Measurements from ENCODE around the gene RFC4. TPM values are rescaled to one million over a fixed set of nuclear protein-coding genes. Genes with fewer than 3 reads are reported as not detected.
A peak's percentile ranks its signal among the peaks of the same experiment; 100 is the strongest.
"Not testable (repeated sequence)": the region's sequence is repeated elsewhere in the genome, so short reads cannot be mapped to it uniquely, and the experiment has no call there.

The RFC4 gene
- total RNA-seq, 4 donors from 2014 or later: 5.4 to 14.2 (median 11.8) TPM

DNA sequence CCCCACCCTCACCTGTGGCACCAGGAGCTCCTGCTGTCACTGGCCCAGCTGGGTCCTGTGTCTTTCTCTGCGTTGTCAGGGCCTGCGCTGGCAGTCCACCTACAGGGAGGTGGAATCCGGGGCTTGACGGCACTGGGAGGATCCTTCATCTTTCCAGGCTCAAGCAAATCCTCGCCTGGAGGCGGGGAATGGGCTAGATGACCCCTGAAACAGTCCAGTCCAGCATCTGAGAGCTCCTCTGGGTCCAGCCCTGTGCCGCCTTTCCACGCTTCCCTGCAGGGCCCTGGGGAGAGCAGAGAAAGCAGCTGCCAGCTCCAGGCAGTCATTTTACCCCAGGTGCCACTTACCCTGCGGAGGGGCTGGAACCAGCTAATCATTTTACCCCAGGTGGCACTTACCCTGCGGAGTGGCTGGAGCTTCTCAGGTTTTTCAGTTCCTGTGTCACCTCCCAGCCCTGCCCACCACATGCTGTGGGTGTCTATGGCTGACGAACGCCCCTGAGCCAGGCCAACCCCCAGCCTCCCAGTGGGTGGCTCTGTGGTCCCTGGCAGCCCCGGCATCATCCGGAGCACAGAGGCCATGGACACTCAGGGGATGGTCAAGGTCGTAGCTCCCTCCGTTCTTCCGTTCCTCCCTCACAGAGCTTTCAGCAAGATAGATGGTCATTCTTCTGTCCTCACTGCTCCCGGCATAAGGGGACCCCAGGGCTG lies 18.3 kb upstream of the RFC4 start:
- H3K4me1 ChIP-seq: peaks cover 0 to 48% (median 14%) of the 10 kb centered on the region in 4 donors
- TF ChIP-seq EP300 (IDR thresholded peaks at IDR 0.05) (no peak), POLR2A (IDR thresholded peaks at IDR 0.05) (no peak)
- TF ChIP-seq, protein P1, sequence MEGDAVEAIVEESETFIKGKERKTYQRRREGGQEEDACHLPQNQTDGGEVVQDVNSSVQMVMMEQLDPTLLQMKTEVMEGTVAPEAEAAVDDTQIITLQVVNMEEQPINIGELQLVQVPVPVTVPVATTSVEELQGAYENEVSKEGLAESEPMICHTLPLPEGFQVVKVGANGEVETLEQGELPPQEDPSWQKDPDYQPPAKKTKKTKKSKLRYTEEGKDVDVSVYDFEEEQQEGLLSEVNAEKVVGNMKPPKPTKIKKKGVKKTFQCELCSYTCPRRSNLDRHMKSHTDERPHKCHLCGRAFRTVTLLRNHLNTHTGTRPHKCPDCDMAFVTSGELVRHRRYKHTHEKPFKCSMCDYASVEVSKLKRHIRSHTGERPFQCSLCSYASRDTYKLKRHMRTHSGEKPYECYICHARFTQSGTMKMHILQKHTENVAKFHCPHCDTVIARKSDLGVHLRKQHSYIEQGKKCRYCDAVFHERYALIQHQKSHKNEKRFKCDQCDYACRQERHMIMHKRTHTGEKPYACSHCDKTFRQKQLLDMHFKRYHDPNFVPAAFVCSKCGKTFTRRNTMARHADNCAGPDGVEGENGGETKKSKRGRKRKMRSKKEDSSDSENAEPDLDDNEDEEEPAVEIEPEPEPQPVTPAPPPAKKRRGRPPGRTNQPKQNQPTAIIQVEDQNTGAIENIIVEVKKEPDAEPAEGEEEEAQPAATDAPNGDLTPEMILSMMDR (IDR thresholded peaks at IDR 0.05): no peak

DNA sequence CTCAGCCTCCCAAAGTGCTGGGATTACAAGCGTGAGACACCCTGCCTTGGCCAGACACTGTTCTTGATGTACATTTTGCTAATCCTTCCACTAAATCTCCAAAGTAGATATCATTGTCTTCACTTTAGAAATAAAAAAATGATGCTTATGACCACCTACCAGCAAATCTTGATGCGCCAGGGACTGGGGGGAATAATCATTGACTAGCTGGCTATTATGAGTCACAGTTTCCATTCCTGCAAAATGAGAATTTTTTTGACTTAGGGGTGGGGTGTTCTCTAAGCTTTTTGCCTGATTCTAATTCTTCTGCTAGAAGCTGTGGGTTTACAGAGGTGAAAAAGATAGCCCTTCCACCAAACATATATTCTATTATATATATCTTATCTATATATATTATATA lies 17.1 kb upstream of the RFC4 start:
- Histone ChIP-seq H3K9me3 (no peaks in the 10 kb centered on the region), H3K36me3 (no peaks in the 10 kb centered on the region), H3K27ac (no peak overlapping the region), H3K4me3 (no peak overlapping the region), H3K27me3 (peaks cover 0 to 31% of the 10 kb centered on the region in 2 donors), H3K4me1 (peaks cover 0 to 41% (median 14%) of the 10 kb centered on the region in 4 donors)
- DNase-seq (ENCODE audit: low spot score in 2 of 2): no peak
- 66 to 77% methylated on average over 2 of the region's 2 CpGs for WGBS, 2 donors
- TF ChIP-seq, protein P1 (IDR thresholded peaks at IDR 0.05): no peak
- TF ChIP-seq POLR2A (IDR thresholded peaks at IDR 0.05) (no peak), EP300 (IDR thresholded peaks at IDR 0.05) (no peak)

More for the DNA sequence above, 18.3 kb upstream of the RFC4 start:
- peaks cover 0 to 43% of the 10 kb centered on the region in 2 donors for H3K27me3 ChIP-seq
- no peak for DNase-seq (ENCODE audit: low spot score in 2 of 2)
- no peaks in the 10 kb centered on the region for H3K36me3 ChIP-seq
- 40 to 47% methylated on average over 17 to 18 of the region's 18 CpGs for WGBS, 2 donors
- H3K27ac ChIP-seq: no peak overlapping the region
- H3K4me3 ChIP-seq: no peak overlapping the region
- H3K9me3 ChIP-seq: no peaks in the 10 kb centered on the region

DNA sequence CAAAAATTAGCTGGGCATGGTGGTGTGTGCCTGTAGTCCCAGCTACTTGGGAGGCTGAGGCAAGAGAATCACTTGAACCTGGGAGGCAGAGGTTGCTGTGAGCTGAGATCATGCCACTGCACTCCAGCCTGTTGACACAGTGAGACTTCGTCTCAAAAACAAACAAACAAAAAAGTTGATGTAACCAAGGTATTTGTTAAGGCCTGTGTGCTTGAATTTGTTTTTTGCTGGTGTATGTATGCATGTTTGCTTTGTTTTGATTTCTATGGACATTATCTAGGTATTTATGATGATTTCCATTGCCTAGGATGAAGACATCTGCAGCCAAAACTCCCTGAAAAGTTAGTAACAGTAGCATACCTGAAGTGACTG lies 16.1 kb upstream of the RFC4 start:
- not testable (repeated sequence) for H3K9me3 ChIP-seq; H3K4me3 ChIP-seq; H3K36me3 ChIP-seq; DNase-seq (ENCODE audit: low spot score in 2 of 2); H3K27ac ChIP-seq
- Histone ChIP-seq H3K4me1 (peaks cover 0 to 31% (median 14%) of the 10 kb centered on the region in 4 donors), H3K27me3 (peaks cover 0 to 28% of the 10 kb centered on the region in 2 donors)
- 64 to 73% methylated on average over 1 of the region's 1 CpG for WGBS, 2 donors

DNA sequence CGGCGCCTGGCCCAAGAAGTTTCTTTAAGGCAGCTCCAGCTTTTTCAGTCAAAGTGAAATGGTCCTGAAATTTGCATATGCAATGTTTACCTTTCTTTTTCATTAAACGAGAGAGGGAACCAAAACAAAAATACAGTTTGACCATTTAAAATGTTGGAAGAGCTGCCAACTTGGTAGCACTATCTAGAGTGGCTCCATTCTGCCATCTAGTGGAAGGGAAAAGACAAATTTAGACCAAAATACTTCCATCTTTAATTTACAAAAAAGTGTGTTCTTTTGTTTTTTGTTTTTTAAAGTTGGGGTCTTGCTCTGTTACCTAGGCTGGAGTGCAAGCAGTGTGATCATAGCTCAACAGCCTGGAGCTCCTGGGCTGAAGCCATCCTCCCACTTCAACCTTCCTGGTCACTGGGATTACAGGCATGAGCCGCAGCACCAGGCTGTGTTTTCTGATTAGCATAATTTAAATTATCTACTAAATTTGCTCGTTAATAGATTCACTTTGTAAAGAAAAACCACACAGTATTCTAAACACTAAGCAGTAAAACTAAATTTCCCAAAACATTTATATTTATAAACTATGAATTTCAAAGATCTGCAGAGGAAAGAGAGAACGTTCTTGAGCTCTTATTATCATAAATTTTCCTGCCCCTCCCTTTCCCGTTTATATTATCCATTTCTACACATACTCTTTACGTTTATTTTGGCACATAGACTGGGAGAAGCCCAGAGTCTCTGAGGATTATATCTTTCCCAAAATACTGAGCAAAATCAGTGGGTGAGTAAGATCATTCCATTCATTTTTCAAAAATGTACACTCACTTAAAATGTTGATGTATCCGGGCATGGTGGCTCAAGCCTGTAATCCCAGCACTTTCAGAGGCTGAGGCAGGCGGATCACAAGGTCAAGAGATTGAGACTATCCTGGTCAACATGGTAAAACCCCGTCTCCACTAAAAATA lies 15.4 kb upstream of the RFC4 start:
- H3K4me1 ChIP-seq: peaks cover 0 to 26% (median 12%) of the 10 kb centered on the region in 4 donors
- no peaks in the 10 kb centered on the region for H3K9me3 ChIP-seq
- 39 to 45% methylated on average over 11 of the region's 11 CpGs for WGBS, 2 donors
- peaks cover 0 to 28% of the 10 kb centered on the region in 2 donors for H3K27me3 ChIP-seq
- no peak overlapping the region for H3K4me3 ChIP-seq
- no peak overlapping the region for H3K27ac ChIP-seq
- TF ChIP-seq POLR2A (IDR thresholded peaks at IDR 0.05): no peak
- TF ChIP-seq, protein P1 (IDR thresholded peaks at IDR 0.05): peak; percentile 42 to 69 (median 50)
- no peaks in the 10 kb centered on the region for H3K36me3 ChIP-seq
- no peak for DNase-seq (ENCODE audit: low spot score in 2 of 2)

DNA sequence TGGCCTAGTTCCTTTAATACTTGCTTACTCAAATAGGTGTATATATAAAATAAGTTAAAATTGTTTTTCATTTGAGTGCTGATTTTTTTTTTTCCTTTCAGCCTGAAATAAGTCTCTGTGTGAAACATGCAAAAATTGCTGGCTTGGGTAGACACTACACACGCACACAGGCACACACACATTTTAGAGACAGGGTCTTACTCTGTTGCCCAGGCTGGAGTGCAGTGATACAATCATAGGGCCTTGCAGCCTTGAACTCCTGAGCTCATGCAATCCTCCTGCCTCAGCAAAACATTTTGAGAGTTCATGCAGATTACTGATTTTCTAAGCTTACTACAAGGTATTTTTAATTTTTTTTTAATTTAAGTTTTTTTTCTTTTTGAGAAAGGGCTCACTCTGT lies 12.7 kb upstream of the RFC4 start:
- no peak overlapping the region for H3K4me3 ChIP-seq
- WGBS, 2 donors: 86 to 89% methylated on average over 1 of the region's 1 CpG
- H3K9me3 ChIP-seq: no peaks in the 10 kb centered on the region
- peaks cover 0 to 7% of the 10 kb centered on the region in 2 donors for H3K27me3 ChIP-seq
- no peak for DNase-seq (ENCODE audit: low spot score in 2 of 2)
- H3K4me1 ChIP-seq: peaks cover 0 to 9% (median 0%) of the 10 kb centered on the region in 4 donors
- no peaks in the 10 kb centered on the region for H3K36me3 ChIP-seq
- H3K27ac ChIP-seq: no peak overlapping the region
- TF ChIP-seq EP300 (IDR thresholded peaks at IDR 0.05) (no peak), POLR2A (IDR thresholded peaks at IDR 0.05) (no peak)
- TF ChIP-seq, protein P1 (IDR thresholded peaks at IDR 0.05): no peak

All from tibial nerve (tissue), 4 donors.